ENCODE data around the gene AMFR.

- TF ChIP-seq CTCF (IDR thresholded peaks at IDR 0.05) (no peak), POLR2AphosphoS5 (IDR thresholded peaks at IDR 0.05) (no peak), EP300 (IDR thresholded peaks at IDR 0.05) (no peak), POLR2A (IDR thresholded peaks at IDR 0.05) (no peak)
These were observed 112.8 kb downstream of the AMFR start for GRCh38 chr16:56312556-56312955.
